ENCODE results near the gene CYP27A1. TPM values are rescaled to one million over a fixed set of nuclear protein-coding genes. Genes with fewer than 3 reads are reported as not detected.

CYP27A1 gene
- total and polyA plus RNA-seq, 4 donors, result 19.3 to 50.6 (median 36.1) TPM

GRCh38 chr2:218858138-218858445 lies 76.1 kb downstream of the CYP27A1 start:
- peak in 1 of 2 donors; percentile 39 for DNase-seq
- Histone ChIP-seq H3K27me3 (ENCODE audit: control insufficient read depth in 1 of 2, insufficient read depth in 2 of 2, low read length in 1 of 2) (no peaks in the 10 kb centered on the region), H3K27ac (ENCODE audit: low read depth in 1 of 2, low read length in 2 of 2) (no peak overlapping the region), H3K4me1 (ENCODE audit: control insufficient read depth in 1 of 2, insufficient read depth in 2 of 2, low read length in 2 of 2) (no peaks in the 10 kb centered on the region), H3K36me3 (ENCODE audit: control insufficient read depth in 1 of 2, insufficient read depth in 2 of 2, low read length in 1 of 2) (no peaks in the 10 kb centered on the region), H3K4me3 (ENCODE audit: low read length in 2 of 2) (no peak overlapping the region), H3K9me3 (ENCODE audit: control insufficient read depth, low read length) (no peaks in the 10 kb centered on the region)
- WGBS, 2 donors, result 37 to 52% methylated on average over 1 of the region's 1 CpG
- intact Hi-C loops (cut with DNase I), result no loop called here
- ATAC-seq (ENCODE audit: low FRiP score), result no peak

- WGBS, 2 donors, result 6% methylated on average over 44 to 51 of the region's 51 CpGs
- peak; percentile 50 to 74 for DNase-seq
- no peak overlapping the region for H3K27ac ChIP-seq (ENCODE audit: low read depth in 1 of 2, low read length in 2 of 2)
These were observed 77.0 kb downstream of the CYP27A1 start for GRCh38 chr2:218858671-218859555.

GRCh38 chr2:218859556-218859987 lies 77.6 kb downstream of the CYP27A1 start, which contains the start of gene WNT6:
Gene WNT6, plus strand, starts transcription at chr2:218859805. Its CDS starts 233 bp downstream, at chr2:218860038.
- Histone ChIP-seq H3K27me3 (ENCODE audit: control insufficient read depth in 1 of 2, insufficient read depth in 2 of 2, low read length in 1 of 2) (no peaks in the 10 kb centered on the region), H3K27ac (ENCODE audit: low read depth in 1 of 2, low read length in 2 of 2) (no peak within 1 kb of the TSS), H3K4me3 (ENCODE audit: low read length in 2 of 2) (peak within 1 kb of the TSS; percentile 3 to 25), H3K4me1 (ENCODE audit: control insufficient read depth in 1 of 2, insufficient read depth in 2 of 2, low read length in 2 of 2) (no peaks in the 10 kb centered on the region), H3K9me3 (ENCODE audit: control insufficient read depth, low read length) (no peaks in the 10 kb centered on the region), H3K36me3 (ENCODE audit: control insufficient read depth in 1 of 2, insufficient read depth in 2 of 2, low read length in 1 of 2) (no peaks in the 10 kb centered on the region)
- no peak for ATAC-seq (ENCODE audit: low FRiP score)
- peak in 1 of 2 donors; percentile 53 for DNase-seq
- intact Hi-C loops (cut with DNase I), result no loop called here
- WGBS, 2 donors, result 1% methylated on average over 41 to 64 of the region's 64 CpGs

More at GRCh38 chr2:218858671-218859555, 77.0 kb downstream of the CYP27A1 start:
- no peaks in the 10 kb centered on the region for H3K4me1 ChIP-seq (ENCODE audit: control insufficient read depth in 1 of 2, insufficient read depth in 2 of 2, low read length in 2 of 2)
- H3K4me3 ChIP-seq (ENCODE audit: low read length in 2 of 2), result peak overlapping the region in 1 of 2 donors; percentile 25
- H3K27me3 ChIP-seq (ENCODE audit: control insufficient read depth in 1 of 2, insufficient read depth in 2 of 2, low read length in 1 of 2), result no peaks in the 10 kb centered on the region
- intact Hi-C loops (cut with DNase I), result no loop called here
- no peak for ATAC-seq (ENCODE audit: low FRiP score)
- H3K36me3 ChIP-seq (ENCODE audit: control insufficient read depth in 1 of 2, insufficient read depth in 2 of 2, low read length in 1 of 2), result no peaks in the 10 kb centered on the region
- no peaks in the 10 kb centered on the region for H3K9me3 ChIP-seq (ENCODE audit: control insufficient read depth, low read length)

GRCh38 chr2:218859988-218860831 lies 78.3 kb downstream of the CYP27A1 start:
- WGBS, 2 donors, result 2% methylated on average over 40 to 47 of the region's 47 CpGs
- peak in 1 of 2 donors; percentile 79 for DNase-seq

GRCh38 chr2:218860950-218861381 lies 79.0 kb downstream of the CYP27A1 start:
- Histone ChIP-seq H3K36me3 (ENCODE audit: control insufficient read depth in 1 of 2, insufficient read depth in 2 of 2, low read length in 1 of 2) (no peaks in the 10 kb centered on the region), H3K4me3 (ENCODE audit: low read length in 2 of 2) (no peak overlapping the region), H3K27me3 (ENCODE audit: control insufficient read depth in 1 of 2, insufficient read depth in 2 of 2, low read length in 1 of 2) (no peaks in the 10 kb centered on the region), H3K4me1 (ENCODE audit: control insufficient read depth in 1 of 2, insufficient read depth in 2 of 2, low read length in 2 of 2) (no peaks in the 10 kb centered on the region), H3K9me3 (ENCODE audit: control insufficient read depth, low read length) (no peaks in the 10 kb centered on the region), H3K27ac (ENCODE audit: low read depth in 1 of 2, low read length in 2 of 2) (no peak overlapping the region)
- DNase-seq (peak; percentile 46 to 75), ATAC-seq (ENCODE audit: low FRiP score) (no peak)
- intact Hi-C loops (cut with DNase I), result no loop called here
- 9 to 11% methylated on average over 21 of the region's 21 CpGs for whole genome bisulfite sequencing, 2 donors

More at GRCh38 chr2:218859988-218860831, 78.3 kb downstream of the CYP27A1 start:
- Histone ChIP-seq H3K27me3 (ENCODE audit: control insufficient read depth in 1 of 2, insufficient read depth in 2 of 2, low read length in 1 of 2) (no peaks in the 10 kb centered on the region), H3K4me1 (ENCODE audit: control insufficient read depth in 1 of 2, insufficient read depth in 2 of 2, low read length in 2 of 2) (no peaks in the 10 kb centered on the region), H3K27ac (ENCODE audit: low read depth in 1 of 2, low read length in 2 of 2) (no peak overlapping the region), H3K4me3 (ENCODE audit: low read length in 2 of 2) (peak overlapping the region; percentile 3 to 25), H3K36me3 (ENCODE audit: control insufficient read depth in 1 of 2, insufficient read depth in 2 of 2, low read length in 1 of 2) (no peaks in the 10 kb centered on the region), H3K9me3 (ENCODE audit: control insufficient read depth, low read length) (no peaks in the 10 kb centered on the region)
- intact Hi-C loops (cut with DNase I), result no loop called here
- no peak for ATAC-seq (ENCODE audit: low FRiP score)

GRCh38 chr2:218861645-218862318 lies 79.8 kb downstream of the CYP27A1 start:
- H3K9me3 ChIP-seq (ENCODE audit: control insufficient read depth, low read length), result no peaks in the 10 kb centered on the region
- DNase-seq (peak in 1 of 2 donors; percentile 37), ATAC-seq (ENCODE audit: low FRiP score) (no peak)
- H3K36me3 ChIP-seq (ENCODE audit: control insufficient read depth in 1 of 2, insufficient read depth in 2 of 2, low read length in 1 of 2), result no peaks in the 10 kb centered on the region
- H3K4me3 ChIP-seq (ENCODE audit: low read length in 2 of 2), result no peak overlapping the region
- H3K27me3 ChIP-seq (ENCODE audit: control insufficient read depth in 1 of 2, insufficient read depth in 2 of 2, low read length in 1 of 2), result no peaks in the 10 kb centered on the region
- WGBS, 2 donors, result 90 to 95% methylated on average over 7 of the region's 7 CpGs
- intact Hi-C loops (cut with DNase I), result no loop called here
- H3K27ac ChIP-seq (ENCODE audit: low read depth in 1 of 2, low read length in 2 of 2), result no peak overlapping the region
- no peaks in the 10 kb centered on the region for H3K4me1 ChIP-seq (ENCODE audit: control insufficient read depth in 1 of 2, insufficient read depth in 2 of 2, low read length in 2 of 2)

- H3K36me3 ChIP-seq (ENCODE audit: control insufficient read depth in 1 of 2, insufficient read depth in 2 of 2, low read length in 1 of 2), result no peaks in the 10 kb centered on the region
- no peaks in the 10 kb centered on the region for H3K4me1 ChIP-seq (ENCODE audit: control insufficient read depth in 1 of 2, insufficient read depth in 2 of 2, low read length in 2 of 2)
- no peak overlapping the region for H3K4me3 ChIP-seq (ENCODE audit: low read length in 2 of 2)
- H3K27ac ChIP-seq (ENCODE audit: low read depth in 1 of 2, low read length in 2 of 2), result no peak overlapping the region
- no peaks in the 10 kb centered on the region for H3K27me3 ChIP-seq (ENCODE audit: control insufficient read depth in 1 of 2, insufficient read depth in 2 of 2, low read length in 1 of 2)
- intact Hi-C loops (cut with DNase I), result no loop called here
- WGBS, 2 donors, result 64 to 67% methylated on average over 3 of the region's 3 CpGs
- no peaks in the 10 kb centered on the region for H3K9me3 ChIP-seq (ENCODE audit: control insufficient read depth, low read length)
- ATAC-seq (ENCODE audit: low FRiP score), result no peak
- DNase-seq, result peak in 1 of 2 donors; percentile 17
These were observed 81.1 kb downstream of the CYP27A1 start for GRCh38 chr2:218863021-218863520.
